Measurements from ENCODE around the gene PTCD2. TPM values are rescaled to one million over a fixed set of nuclear protein-coding genes. Genes with fewer than 3 reads are reported as not detected.

Gene PTCD2
- total RNA-seq, 1 donor from 2014 or later: 18.2 TPM

DNA sequence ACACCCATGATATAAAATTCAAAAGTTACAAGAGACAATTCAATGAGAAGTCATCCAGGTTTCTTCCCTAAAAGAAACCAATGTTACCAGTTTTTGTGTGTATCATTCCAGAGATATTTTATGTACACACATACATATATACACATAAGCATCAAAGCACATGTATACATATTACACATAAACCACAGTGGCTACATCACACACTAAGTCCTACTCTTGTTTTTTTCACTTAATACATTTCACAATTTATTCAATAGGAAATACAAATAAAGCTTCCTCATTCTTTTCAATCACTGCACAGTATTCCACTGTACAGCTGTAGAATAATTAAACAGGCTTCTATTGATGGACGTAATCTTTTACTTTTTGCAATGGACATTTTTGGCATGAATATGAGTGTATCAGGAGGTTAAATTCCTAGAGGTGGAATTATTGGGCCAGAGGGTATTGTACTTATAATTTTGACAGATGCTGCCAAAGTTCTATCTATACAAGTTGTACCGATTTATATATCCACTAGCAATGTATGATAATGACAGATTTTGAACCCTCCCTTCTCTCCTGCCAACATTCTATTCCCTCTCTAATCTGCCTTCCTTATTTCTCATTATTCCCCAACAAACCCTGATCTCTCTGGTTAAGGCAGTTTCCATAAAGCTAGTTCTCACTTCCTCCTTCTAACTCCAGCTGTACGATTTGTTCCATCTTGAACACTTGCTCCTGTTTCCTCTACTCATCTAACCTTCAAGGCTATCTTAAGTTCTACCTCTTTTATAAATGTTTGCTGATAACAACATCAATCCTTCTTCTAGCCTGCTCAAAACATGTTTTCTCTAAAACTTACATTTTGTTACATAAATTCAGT is 35.4 kb upstream of the PTCD2 start:
- TF ChIP-seq, protein P1, sequence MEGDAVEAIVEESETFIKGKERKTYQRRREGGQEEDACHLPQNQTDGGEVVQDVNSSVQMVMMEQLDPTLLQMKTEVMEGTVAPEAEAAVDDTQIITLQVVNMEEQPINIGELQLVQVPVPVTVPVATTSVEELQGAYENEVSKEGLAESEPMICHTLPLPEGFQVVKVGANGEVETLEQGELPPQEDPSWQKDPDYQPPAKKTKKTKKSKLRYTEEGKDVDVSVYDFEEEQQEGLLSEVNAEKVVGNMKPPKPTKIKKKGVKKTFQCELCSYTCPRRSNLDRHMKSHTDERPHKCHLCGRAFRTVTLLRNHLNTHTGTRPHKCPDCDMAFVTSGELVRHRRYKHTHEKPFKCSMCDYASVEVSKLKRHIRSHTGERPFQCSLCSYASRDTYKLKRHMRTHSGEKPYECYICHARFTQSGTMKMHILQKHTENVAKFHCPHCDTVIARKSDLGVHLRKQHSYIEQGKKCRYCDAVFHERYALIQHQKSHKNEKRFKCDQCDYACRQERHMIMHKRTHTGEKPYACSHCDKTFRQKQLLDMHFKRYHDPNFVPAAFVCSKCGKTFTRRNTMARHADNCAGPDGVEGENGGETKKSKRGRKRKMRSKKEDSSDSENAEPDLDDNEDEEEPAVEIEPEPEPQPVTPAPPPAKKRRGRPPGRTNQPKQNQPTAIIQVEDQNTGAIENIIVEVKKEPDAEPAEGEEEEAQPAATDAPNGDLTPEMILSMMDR (IDR thresholded peaks at IDR 0.05; ENCODE audit: borderline replicate concordance): no peak
- Histone ChIP-seq H3K4me3 (no peak overlapping the region), H3K36me3 (peaks cover 6% of the 10 kb centered on the region), H3K27ac (replicated peaks) (peak overlapping the region; percentile 23), H3K4me1 (peaks cover 68% of the 10 kb centered on the region), H3K9me3 (replicated peaks) (no peaks in the 10 kb centered on the region), H3K27me3 (ENCODE audit: low read depth) (no peaks in the 10 kb centered on the region)
- no peak for DNase-seq
- intact Hi-C loops (cut with micrococcal nuclease): no loop called here

DNA sequence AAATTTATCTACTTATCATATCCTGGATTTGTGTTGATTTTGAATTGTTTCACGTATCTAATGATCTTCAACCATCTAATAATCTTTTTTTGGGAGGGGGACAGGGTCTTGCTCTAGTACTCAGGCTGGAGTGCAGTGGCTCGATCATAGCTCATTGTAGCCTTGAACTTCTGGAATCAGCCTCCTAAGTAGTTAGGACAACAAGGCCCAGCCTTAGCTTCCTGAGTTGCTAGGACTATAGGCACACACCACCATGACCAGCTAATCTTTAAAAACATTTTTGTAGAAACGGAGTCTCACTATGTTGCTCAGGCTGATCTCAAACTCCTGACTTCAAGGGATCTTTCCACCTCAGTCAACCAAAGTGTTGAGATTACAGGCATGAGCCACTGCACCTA is 34.8 kb upstream of the PTCD2 start:
- TF ChIP-seq, protein P1 (IDR thresholded peaks at IDR 0.05; ENCODE audit: borderline replicate concordance): no peak
- Histone ChIP-seq H3K9me3 (replicated peaks) (no peaks in the 10 kb centered on the region), H3K4me3 (no peak overlapping the region), H3K4me1 (peaks cover 63% of the 10 kb centered on the region), H3K36me3 (peaks cover 11% of the 10 kb centered on the region), H3K27me3 (ENCODE audit: low read depth) (no peaks in the 10 kb centered on the region), H3K27ac (replicated peaks) (no peak overlapping the region)
- DNase-seq: no peak
- intact Hi-C loops (cut with micrococcal nuclease): no loop called here

DNA sequence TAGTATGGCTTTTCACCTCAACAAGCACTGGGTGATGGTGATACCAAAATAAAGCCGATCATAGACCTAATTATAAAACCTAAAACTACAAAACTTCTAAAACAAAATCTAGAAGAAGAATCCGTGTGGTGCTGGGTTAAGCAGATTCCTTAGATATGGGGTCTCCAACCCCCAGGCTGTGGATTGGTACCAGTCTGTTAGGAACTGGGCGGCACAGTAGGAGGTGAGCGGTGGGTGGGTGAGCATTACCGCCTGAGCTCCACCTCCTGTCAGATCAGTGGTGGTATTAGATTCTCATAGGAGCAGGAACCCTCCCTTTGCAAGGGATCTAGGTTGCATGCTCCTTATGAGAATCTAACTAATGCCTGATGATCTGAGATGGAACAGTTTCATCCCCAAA is 33.4 kb upstream of the PTCD2 start:
- Histone ChIP-seq H3K27me3 (ENCODE audit: low read depth) (no peaks in the 10 kb centered on the region), H3K4me3 (no peak overlapping the region), H3K4me1 (peaks cover 49% of the 10 kb centered on the region), H3K9me3 (replicated peaks) (no peaks in the 10 kb centered on the region), H3K27ac (replicated peaks) (peak overlapping the region; percentile 21), H3K36me3 (peaks cover 12% of the 10 kb centered on the region)
- no peak for DNase-seq
- TF ChIP-seq, protein P1 (IDR thresholded peaks at IDR 0.05; ENCODE audit: borderline replicate concordance): no peak
- intact Hi-C loops (cut with micrococcal nuclease): no loop called here

DNA sequence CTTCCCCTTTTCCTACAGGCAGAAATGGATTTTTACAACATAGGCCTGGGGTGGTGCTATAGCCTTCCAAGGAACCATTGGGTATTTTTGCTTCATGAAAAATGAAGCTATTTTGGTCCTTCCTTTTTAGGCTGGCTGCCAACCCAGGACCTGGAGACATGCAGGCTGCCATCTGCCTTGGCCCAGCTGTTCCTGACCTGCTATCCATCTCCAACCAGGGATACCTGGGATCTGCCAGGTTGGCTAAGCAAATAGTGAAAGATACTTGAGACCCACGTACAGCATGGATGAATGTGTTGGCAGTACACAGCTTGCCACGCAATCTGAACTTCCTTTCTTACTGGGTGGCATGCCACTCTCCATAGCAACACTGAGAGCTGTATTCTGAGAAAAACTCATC is 31.2 kb upstream of the PTCD2 start:
- Histone ChIP-seq H3K4me3 (no peak overlapping the region), H3K9me3 (replicated peaks) (no peaks in the 10 kb centered on the region), H3K27ac (replicated peaks) (peak overlapping the region; percentile 54), H3K36me3 (peaks cover 12% of the 10 kb centered on the region), H3K4me1 (peaks cover 45% of the 10 kb centered on the region), H3K27me3 (ENCODE audit: low read depth) (no peaks in the 10 kb centered on the region)
- DNase-seq: no peak
- TF ChIP-seq, protein P1 (IDR thresholded peaks at IDR 0.05; ENCODE audit: borderline replicate concordance): no peak
- intact Hi-C loops (cut with micrococcal nuclease): no loop called here

DNA sequence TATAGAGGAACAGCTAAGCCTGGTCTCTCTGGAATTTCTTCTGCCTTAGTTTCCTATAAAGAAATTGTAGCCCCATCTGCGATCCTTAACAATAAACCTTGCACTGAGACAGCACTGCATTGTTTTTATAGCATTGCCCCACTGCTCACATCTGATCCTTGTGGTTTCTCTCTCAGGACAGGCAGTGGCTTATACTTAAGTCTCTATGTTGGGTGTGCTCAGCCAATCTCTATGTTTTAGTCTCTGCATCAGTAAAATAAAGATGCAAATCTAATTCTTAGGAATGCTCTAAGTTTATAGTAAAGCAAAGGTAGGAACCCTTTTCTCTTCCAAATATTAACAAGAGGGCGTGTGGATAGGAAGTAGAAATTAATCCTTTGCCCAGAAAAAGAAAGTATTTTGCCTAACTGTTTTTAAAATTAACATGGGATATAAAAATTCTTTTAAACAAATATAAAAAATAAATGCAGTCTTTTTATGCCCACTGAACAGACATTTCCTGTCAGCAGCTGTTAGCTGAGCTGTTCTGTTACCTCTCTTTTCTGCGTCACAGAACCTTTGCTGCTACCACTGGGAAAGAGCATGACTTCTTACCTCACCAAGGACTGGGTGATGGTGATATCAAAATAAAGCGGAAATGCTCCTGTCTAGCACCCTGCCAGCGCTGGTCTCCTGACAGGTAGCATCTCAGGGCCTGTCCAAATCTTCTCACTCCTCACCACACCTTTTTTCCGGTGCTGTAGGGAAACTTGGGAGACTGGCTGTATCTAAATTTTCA is 29.6 kb upstream of the PTCD2 start:
- Histone ChIP-seq H3K4me1 (peaks cover 42% of the 10 kb centered on the region), H3K9me3 (replicated peaks) (no peaks in the 10 kb centered on the region), H3K27ac (replicated peaks) (no peak overlapping the region), H3K36me3 (peaks cover 15% of the 10 kb centered on the region), H3K4me3 (no peak overlapping the region), H3K27me3 (ENCODE audit: low read depth) (no peaks in the 10 kb centered on the region)
- intact Hi-C loops (cut with micrococcal nuclease): no loop called here
- TF ChIP-seq, protein P1 (IDR thresholded peaks at IDR 0.05; ENCODE audit: borderline replicate concordance): no peak
- DNase-seq: no peak
